Neural cell (in vitro differentiated cells): ENCODE results near the gene GATAD2A.

ENCODE experiments used
- CTCF ChIP-seq: fragments of 450-650 bp; IDR thresholded peaks from 2 replicates; pipeline ENCODE4 v1.5.1; 2014; ENCODE audit warnings: antibody characterized with exemption, mild to moderate bottlenecking, moderate library complexity; ENCODE audit not compliant: poor library complexity, severe bottlenecking
- EP300 ChIP-seq: fragments of 450-650 bp; conservative IDR thresholded peaks from 2 replicates; pipeline ENCODE4 v1.6.1; 2014; ENCODE audit warnings: antibody characterized with exemption, mild to moderate bottlenecking, moderate library complexity; ENCODE audit not compliant: poor library complexity, severe bottlenecking
- EZH2 ChIP-seq: fragments of 200-600, 300-800 bp; shearing (Covaris generic), sonication (generic); IDR thresholded peaks from 2 replicates; pipeline ENCODE4 v1.6.1; 2014; ENCODE audit warnings: antibody characterized with exemption, low read length, borderline replicate concordance, mild to moderate bottlenecking; ENCODE audit not compliant: insufficient read depth, poor library complexity, severe bottlenecking
- POLR2AphosphoS5 ChIP-seq: IDR thresholded peaks from 2 replicates; pipeline ENCODE4 v1.6.1; 2012
- REST ChIP-seq: IDR thresholded peaks from 2 replicates; pipeline ENCODE4 v1.6.1; 2012; ENCODE audit warnings: borderline replicate concordance
- TAF1 ChIP-seq: IDR thresholded peaks from 2 replicates; pipeline ENCODE4 v1.6.1; 2012; ENCODE audit warnings: low read depth

GRCh38 chr19:19446655-19447437 lies 41.4 kb downstream of the GATAD2A start:
- TF ChIP-seq CTCF (no peak), EZH2 (no peak), TAF1 (no peak), EP300 (no peak), POLR2AphosphoS5 (no peak), REST (no peak)
